A549 (cell line): ENCODE data around the gene USP12. TPM values are rescaled to one million over a fixed set of nuclear protein-coding genes. Genes with fewer than 3 reads are reported as not detected.

ENCODE experiments used
- ATAC-seq, 2 experiments: fragments of 200-7000 bp in 1 of 2; fragments of >200 bp in 1 of 2; cut with Nextera tagmentation in 1 of 2; cut with Tn5 transposase in 1 of 2; 3 replicates each; pipeline versions ENCODE4 v1.8.0 to v1.9.1; 2018 to 2020; ENCODE audit warnings: mild to moderate bottlenecking in 1 of 2, moderate library complexity in 1 of 2
- CTCF ChIA-PET: fragments of 300-600 bp; sonication (Branson Sonifier 250); formaldehyde crosslinking; extraction: SDS; loops from one replicate; lab custom pipeline; 2021; ENCODE audit warnings: antibody characterized with exemption, inconsistent platforms; lab: Yijun Ruan, JAX
- POLR2A ChIA-PET: fragments of 350-600 bp; formaldehyde crosslinking; extraction: SDS; loops from one replicate; lab custom pipeline; 2021; ENCODE audit warnings: antibody characterized with exemption, inconsistent platforms; lab: Yijun Ruan, JAX
- DNase-seq, 2 experiments: peaks; one replicate each; pipeline versions ENCODE4 v3.0.0 to v3.0.0-alpha.2; 2011 to 2016; ENCODE audit warnings: low read depth in 1 of 2, low spot score in 1 of 2
- FAIRE-seq: peaks from 2 replicates; lab custom pipeline; 2011; peaks lifted over from hg19 to GRCh38; lab: Jason Lieb, UNC
- H3K27ac ChIP-seq, 2 experiments: fragments of >200 bp; sonication (Bioruptor Twin); formaldehyde crosslinking; 3 replicates each; pipeline ENCODE4 v1.5.1; 2016 to 2017
- H3K4me1 ChIP-seq: fragments of >200 bp; sonication (Bioruptor Twin); formaldehyde crosslinking; 3 replicates; pipeline ENCODE4 v1.6.1; 2016
- H3K4me2 ChIP-seq: fragments of >200 bp; sonication (Bioruptor Twin); formaldehyde crosslinking; 3 replicates; pipeline ENCODE4 v1.6.1; 2016
- H3K4me3 ChIP-seq: fragments of >200 bp; sonication (Bioruptor Twin); formaldehyde crosslinking; 3 replicates; pipeline ENCODE4 v1.5.1; 2016
- H3K9me3 ChIP-seq: fragments of >200 bp; sonication (Bioruptor Twin); formaldehyde crosslinking; 3 replicates; pipeline ENCODE4 v1.6.1; 2016
- EP300 ChIP-seq, 2 experiments: fragments of >200 bp; sonication (Bioruptor Twin); formaldehyde crosslinking; IDR thresholded peaks; 2 replicates in 1 of 2; 3 replicates in 1 of 2; pipeline ENCODE4 v1.6.1; 2016 to 2017
- FOSB ChIP-seq: fragments of 250-450 bp; sonication (Bioruptor Pico); IDR thresholded peaks from 2 replicates; pipeline ENCODE4 v1.5.0; 2020; ENCODE audit warnings: mild to moderate bottlenecking, moderate library complexity
- FOXS1 ChIP-seq: fragments of 250-450 bp; sonication (Bioruptor Pico); IDR thresholded peaks from 2 replicates; pipeline ENCODE4 v1.5.0; 2020; ENCODE audit warnings: mild to moderate bottlenecking, moderate library complexity
- KDM1A ChIP-seq: fragments of 200-600 bp; sonication (generic); IDR thresholded peaks from 2 replicates; pipeline ENCODE4 v1.6.1; 2016; ENCODE audit warnings: low read depth, mild to moderate bottlenecking
- NFE2L2 ChIP-seq: fragments of 150-350 bp; conservative IDR thresholded peaks from 2 replicates; pipeline ENCODE4 v1.6.1; 2014; ENCODE audit warnings: low read length
- NR3C1 ChIP-seq: fragments of >200 bp; sonication (Bioruptor Twin); formaldehyde crosslinking; IDR thresholded peaks from 3 replicates; pipeline ENCODE4 v1.6.1; 2017
- POLR2A ChIP-seq: IDR thresholded peaks from 2 replicates; pipeline ENCODE4 v1.6.1; 2012; ENCODE audit warnings: mild to moderate bottlenecking, low read length
- RAD21 ChIP-seq, 2 experiments: fragments of >200 bp in 1 of 2; sonication (Bioruptor Twin) in 1 of 2; formaldehyde crosslinking in 1 of 2; IDR thresholded peaks in 1 of 2; conservative IDR thresholded peaks in 1 of 2; 2 replicates in 1 of 2; 3 replicates in 1 of 2; pipeline ENCODE4 v1.6.1; 2012 to 2018; ENCODE audit warnings: inconsistent platforms in 1 of 2
- RCOR1 ChIP-seq: fragments of 150-350 bp; IDR thresholded peaks from 2 replicates; pipeline ENCODE4 v1.6.1; 2014; ENCODE audit warnings: antibody characterized with exemption, low read length, low read depth
- RFX5 ChIP-seq: fragments of 450-650 bp; IDR thresholded peaks from 2 replicates; pipeline ENCODE4 v1.7.1; 2014; ENCODE audit warnings: antibody characterized with exemption, mild to moderate bottlenecking, moderate library complexity
- SMC3 ChIP-seq: fragments of >200 bp; sonication (Bioruptor Twin); formaldehyde crosslinking; IDR thresholded peaks from 3 replicates; pipeline ENCODE4 v1.6.1; 2018; ENCODE audit warnings: inconsistent platforms
- SREBF2 ChIP-seq: fragments of 450-650 bp; IDR thresholded peaks from 2 replicates; pipeline ENCODE4 v1.6.1; 2014; ENCODE audit warnings: mild to moderate bottlenecking, moderate library complexity
- ZFP36 ChIP-seq: fragments of 450-650 bp; IDR thresholded peaks from 2 replicates; pipeline ENCODE4 v1.6.1; 2014; ENCODE audit warnings: borderline replicate concordance; ENCODE audit not compliant: partially characterized antibody
- WGBS: methylation state at CpG from one replicate; pipeline ENCODE4 v1.1.6; 2017; ENCODE audit errors: missing lambda C conversion rate; 5-methylcytosine and 5-hydroxymethylcytosine counted together
- polyA plus RNA-seq, 4 experiments: library from polyadenylated mRNA; depleted of rRNA in 3 of 4; stranded (reverse); fragments of >200 nt; fragmentation: RNase III in 1 of 4; extraction: RNeasy Plus Mini Kit Qiagen cat#74134 plus additional on column Dnase treatment in 1 of 4; gene quantifications; 2 replicates in 3 of 4; 3 replicates in 1 of 4; pipeline ENCODE4 v1.2.3, GENCODE V29; 2011 to 2017
- TF ChIP-seq, protein P1 (sequence below): fragments of >200 bp; sonication (Bioruptor Twin); formaldehyde crosslinking; IDR thresholded peaks from 3 replicates; pipeline ENCODE4 v1.5.1; 2016
- TF ChIP-seq, protein P2 (sequence below): fragments of >200 bp; sonication (Bioruptor Twin); formaldehyde crosslinking; IDR thresholded peaks from 2 replicates; pipeline ENCODE4 v1.6.1; 2016
- TF ChIP-seq, protein P3 (sequence below): fragments of 200-600 bp; sonication (generic); IDR thresholded peaks from 2 replicates; pipeline ENCODE4 v1.6.1; 2016; ENCODE audit warnings: antibody characterized with exemption, mild to moderate bottlenecking, moderate library complexity
- TF ChIP-seq, protein P4 (sequence below): fragments of 450-650 bp; IDR thresholded peaks from 2 replicates; pipeline ENCODE4 v1.6.1; 2014; ENCODE audit warnings: antibody characterized with exemption
- TF ChIP-seq, protein P5 (sequence below): IDR thresholded peaks from 2 replicates; pipeline ENCODE4 v1.6.1; 2012

The USP12 gene
- polyA plus RNA-seq, 2 of the 4 experiments (the other 2 are of a cell fraction) = 19.1 to 21.2 TPM

DNA sequence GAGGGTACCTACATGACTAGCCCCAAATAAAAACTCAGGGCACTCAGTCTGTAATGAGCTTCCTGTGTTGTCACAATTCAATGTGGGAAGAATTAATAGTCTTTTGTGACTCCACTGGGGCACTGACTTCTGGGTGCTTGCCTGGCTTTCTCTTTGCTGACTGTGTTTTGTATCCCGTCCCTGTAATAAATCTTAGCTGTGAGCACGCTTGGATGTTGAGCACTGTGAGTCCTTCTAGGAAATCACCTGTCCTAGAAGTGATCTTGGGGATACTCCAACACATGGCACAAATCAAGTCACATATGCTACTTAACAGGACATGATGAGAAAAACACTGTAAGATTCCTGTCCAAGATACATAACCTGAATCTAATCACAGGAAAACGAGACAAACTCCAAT lies 83.0 kb downstream of the USP12 start:
- no peak for FAIRE-seq
- Histone ChIP-seq H3K9me3 (no peaks in the 10 kb centered on the region), H3K4me2 (no peak overlapping the region), H3K27ac (no peak overlapping the region), H3K4me3 (no peak overlapping the region), H3K4me1 (no peaks in the 10 kb centered on the region)
- ChIA-PET CTCF (no interaction called here), POLR2A (no interaction called here)
- 93% methylated on average over 3 of the region's 3 CpGs for WGBS
- ATAC-seq = no peak
- TF ChIP-seq, protein P1, sequence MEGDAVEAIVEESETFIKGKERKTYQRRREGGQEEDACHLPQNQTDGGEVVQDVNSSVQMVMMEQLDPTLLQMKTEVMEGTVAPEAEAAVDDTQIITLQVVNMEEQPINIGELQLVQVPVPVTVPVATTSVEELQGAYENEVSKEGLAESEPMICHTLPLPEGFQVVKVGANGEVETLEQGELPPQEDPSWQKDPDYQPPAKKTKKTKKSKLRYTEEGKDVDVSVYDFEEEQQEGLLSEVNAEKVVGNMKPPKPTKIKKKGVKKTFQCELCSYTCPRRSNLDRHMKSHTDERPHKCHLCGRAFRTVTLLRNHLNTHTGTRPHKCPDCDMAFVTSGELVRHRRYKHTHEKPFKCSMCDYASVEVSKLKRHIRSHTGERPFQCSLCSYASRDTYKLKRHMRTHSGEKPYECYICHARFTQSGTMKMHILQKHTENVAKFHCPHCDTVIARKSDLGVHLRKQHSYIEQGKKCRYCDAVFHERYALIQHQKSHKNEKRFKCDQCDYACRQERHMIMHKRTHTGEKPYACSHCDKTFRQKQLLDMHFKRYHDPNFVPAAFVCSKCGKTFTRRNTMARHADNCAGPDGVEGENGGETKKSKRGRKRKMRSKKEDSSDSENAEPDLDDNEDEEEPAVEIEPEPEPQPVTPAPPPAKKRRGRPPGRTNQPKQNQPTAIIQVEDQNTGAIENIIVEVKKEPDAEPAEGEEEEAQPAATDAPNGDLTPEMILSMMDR = no peak
- TF ChIP-seq, protein P2, sequence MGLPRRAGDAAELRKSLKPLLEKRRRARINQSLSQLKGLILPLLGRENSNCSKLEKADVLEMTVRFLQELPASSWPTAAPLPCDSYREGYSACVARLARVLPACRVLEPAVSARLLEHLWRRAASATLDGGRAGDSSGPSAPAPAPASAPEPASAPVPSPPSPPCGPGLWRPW = no peak
- TF ChIP-seq NR3C1 (no peak), FOXS1 (CRISPR knock-in tag) (no peak), RFX5 (no peak), FOSB (no peak), POLR2A (no peak), SREBF2 (no peak), RAD21 (conservative IDR thresholded peaks at IDR 0.05 in 1 of 2, IDR thresholded peaks at IDR 0.05 in 1 of 2) (no peak), RCOR1 (no peak), NFE2L2 (no peak), KDM1A (no peak), SMC3 (no peak)
- TF ChIP-seq, protein P3, sequence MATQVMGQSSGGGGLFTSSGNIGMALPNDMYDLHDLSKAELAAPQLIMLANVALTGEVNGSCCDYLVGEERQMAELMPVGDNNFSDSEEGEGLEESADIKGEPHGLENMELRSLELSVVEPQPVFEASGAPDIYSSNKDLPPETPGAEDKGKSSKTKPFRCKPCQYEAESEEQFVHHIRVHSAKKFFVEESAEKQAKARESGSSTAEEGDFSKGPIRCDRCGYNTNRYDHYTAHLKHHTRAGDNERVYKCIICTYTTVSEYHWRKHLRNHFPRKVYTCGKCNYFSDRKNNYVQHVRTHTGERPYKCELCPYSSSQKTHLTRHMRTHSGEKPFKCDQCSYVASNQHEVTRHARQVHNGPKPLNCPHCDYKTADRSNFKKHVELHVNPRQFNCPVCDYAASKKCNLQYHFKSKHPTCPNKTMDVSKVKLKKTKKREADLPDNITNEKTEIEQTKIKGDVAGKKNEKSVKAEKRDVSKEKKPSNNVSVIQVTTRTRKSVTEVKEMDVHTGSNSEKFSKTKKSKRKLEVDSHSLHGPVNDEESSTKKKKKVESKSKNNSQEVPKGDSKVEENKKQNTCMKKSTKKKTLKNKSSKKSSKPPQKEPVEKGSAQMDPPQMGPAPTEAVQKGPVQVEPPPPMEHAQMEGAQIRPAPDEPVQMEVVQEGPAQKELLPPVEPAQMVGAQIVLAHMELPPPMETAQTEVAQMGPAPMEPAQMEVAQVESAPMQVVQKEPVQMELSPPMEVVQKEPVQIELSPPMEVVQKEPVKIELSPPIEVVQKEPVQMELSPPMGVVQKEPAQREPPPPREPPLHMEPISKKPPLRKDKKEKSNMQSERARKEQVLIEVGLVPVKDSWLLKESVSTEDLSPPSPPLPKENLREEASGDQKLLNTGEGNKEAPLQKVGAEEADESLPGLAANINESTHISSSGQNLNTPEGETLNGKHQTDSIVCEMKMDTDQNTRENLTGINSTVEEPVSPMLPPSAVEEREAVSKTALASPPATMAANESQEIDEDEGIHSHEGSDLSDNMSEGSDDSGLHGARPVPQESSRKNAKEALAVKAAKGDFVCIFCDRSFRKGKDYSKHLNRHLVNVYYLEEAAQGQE = no peak
- TF ChIP-seq, protein P4, sequence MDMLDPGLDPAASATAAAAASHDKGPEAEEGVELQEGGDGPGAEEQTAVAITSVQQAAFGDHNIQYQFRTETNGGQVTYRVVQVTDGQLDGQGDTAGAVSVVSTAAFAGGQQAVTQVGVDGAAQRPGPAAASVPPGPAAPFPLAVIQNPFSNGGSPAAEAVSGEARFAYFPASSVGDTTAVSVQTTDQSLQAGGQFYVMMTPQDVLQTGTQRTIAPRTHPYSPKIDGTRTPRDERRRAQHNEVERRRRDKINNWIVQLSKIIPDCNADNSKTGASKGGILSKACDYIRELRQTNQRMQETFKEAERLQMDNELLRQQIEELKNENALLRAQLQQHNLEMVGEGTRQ = no peak
- no peak for DNase-seq

DNA sequence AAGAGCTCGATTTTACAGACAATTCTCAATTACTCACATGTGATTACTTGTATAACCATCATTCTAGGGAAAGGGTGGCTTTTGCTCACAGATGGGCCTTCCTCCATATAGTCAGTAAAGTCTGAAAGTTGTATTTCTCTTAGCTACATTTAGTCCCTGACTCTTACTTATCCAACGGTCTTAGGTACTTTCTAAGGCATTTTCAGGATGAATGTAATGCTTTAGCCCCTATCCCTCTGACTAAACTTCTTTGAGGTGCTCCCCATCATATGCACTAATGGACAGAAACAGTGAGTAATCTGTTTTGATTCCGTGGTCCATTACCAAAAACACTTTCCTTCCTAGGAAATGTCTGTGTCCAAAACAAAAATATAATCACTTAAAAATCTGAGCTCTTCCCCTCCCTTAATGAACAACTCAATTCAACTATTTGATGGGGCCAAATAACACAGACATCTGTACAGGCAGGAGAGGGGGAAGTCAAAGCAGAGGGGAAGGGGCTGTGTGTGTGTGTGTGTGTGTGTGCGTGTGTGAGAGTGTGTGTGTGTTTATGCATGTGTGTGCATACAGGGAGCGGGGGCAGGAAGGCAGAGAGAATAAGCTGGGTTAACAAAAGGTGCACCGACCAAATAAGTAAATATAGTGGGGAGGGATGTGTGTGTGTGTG lies 84.9 kb downstream of the USP12 start:
- Histone ChIP-seq H3K4me1 (no peaks in the 10 kb centered on the region), H3K9me3 (no peaks in the 10 kb centered on the region), H3K4me2 (no peak overlapping the region), H3K27ac (no peak overlapping the region), H3K4me3 (no peak overlapping the region)
- 81% methylated on average over 6 of the region's 6 CpGs for WGBS
- ATAC-seq (no peak), DNase-seq (no peak), FAIRE-seq (no peak)
- ChIA-PET CTCF (interaction anchor here (1.6 kb wide), 1 partner anchor 102 kb away, joined by 5 read pairs; no protein-coding TSS in a partner anchor), POLR2A (no interaction called here)
- TF ChIP-seq ZFP36 (no peak), EP300 (IDR thresholded peaks at IDR 0.05) (no peak)
- TF ChIP-seq, protein P5, sequence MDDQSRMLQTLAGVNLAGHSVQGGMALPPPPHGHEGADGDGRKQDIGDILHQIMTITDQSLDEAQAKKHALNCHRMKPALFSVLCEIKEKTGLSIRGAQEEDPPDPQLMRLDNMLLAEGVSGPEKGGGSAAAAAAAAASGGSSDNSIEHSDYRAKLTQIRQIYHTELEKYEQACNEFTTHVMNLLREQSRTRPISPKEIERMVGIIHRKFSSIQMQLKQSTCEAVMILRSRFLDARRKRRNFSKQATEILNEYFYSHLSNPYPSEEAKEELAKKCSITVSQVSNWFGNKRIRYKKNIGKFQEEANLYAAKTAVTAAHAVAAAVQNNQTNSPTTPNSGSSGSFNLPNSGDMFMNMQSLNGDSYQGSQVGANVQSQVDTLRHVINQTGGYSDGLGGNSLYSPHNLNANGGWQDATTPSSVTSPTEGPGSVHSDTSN = no peak
